SK-N-SH treated with all-trans-retinoic acid at 6 μM for 48 hours (cell line): ENCODE data around the gene ANK2.

ENCODE experiments used
- ATAC-seq: fragments of 200-7000 bp; cut with Tn5 transposase; 3 replicates; pipeline ENCODE4 v1.9.1; 2020; ENCODE audit warnings: mild to moderate bottlenecking, moderate library complexity
- ARNTL ChIP-seq: fragments of 450-650 bp; formaldehyde crosslinking; IDR thresholded peaks from 2 replicates; pipeline ENCODE4 v1.5.0; 2020; ENCODE audit warnings: low read depth, mild to moderate bottlenecking, moderate library complexity, borderline replicate concordance
- BACH2 ChIP-seq: fragments of 250-450 bp; sonication (Bioruptor Pico); IDR thresholded peaks from 2 replicates; pipeline ENCODE4 v1.9.0; 2021; ENCODE audit warnings: mild to moderate bottlenecking, borderline replicate concordance
- CREB5 ChIP-seq: fragments of 250-450 bp; sonication (Bioruptor Pico); IDR thresholded peaks from 2 replicates; pipeline ENCODE4 v1.5.1; 2020; ENCODE audit warnings: low read depth, mild to moderate bottlenecking, moderate library complexity
- CSDC2 ChIP-seq: fragments of 250-450 bp; sonication (Bioruptor Pico); IDR thresholded peaks from 2 replicates; pipeline ENCODE4 v1.5.0; 2020; ENCODE audit warnings: mild to moderate bottlenecking, moderate library complexity
- CSRNP3 ChIP-seq: fragments of 250-450 bp; sonication (Bioruptor Pico); IDR thresholded peaks from 2 replicates; pipeline ENCODE4 v1.5.1; 2021; ENCODE audit warnings: mild to moderate bottlenecking, moderate library complexity
- ESRRG ChIP-seq: fragments of 250-450 bp; sonication (Bioruptor Pico); IDR thresholded peaks from 2 replicates; pipeline ENCODE4 v1.6.1; 2021; ENCODE audit warnings: mild to moderate bottlenecking
- GLIS3 ChIP-seq: fragments of 250-450 bp; sonication (Bioruptor Pico); IDR thresholded peaks from 2 replicates; pipeline ENCODE4 v1.5.0; 2020; ENCODE audit warnings: mild to moderate bottlenecking, moderate library complexity
- ISL1 ChIP-seq: fragments of 250-450 bp; sonication (Bioruptor Pico); IDR thresholded peaks from 2 replicates; pipeline ENCODE4 v2.1.2; 2022; ENCODE audit warnings: mild to moderate bottlenecking, moderate library complexity
- OSR1 ChIP-seq: fragments of 250-450 bp; sonication (Bioruptor Pico); IDR thresholded peaks from 2 replicates; pipeline ENCODE4 v1.8.0; 2022; ENCODE audit warnings: moderate library complexity, mild to moderate bottlenecking, inconsistent platforms
- POU6F1 ChIP-seq: fragments of 250-450 bp; sonication (Bioruptor Pico); IDR thresholded peaks from 2 replicates; pipeline ENCODE4 v1.8.0; 2021; ENCODE audit warnings: low read depth, mild to moderate bottlenecking, moderate library complexity, borderline replicate concordance
- PPARA ChIP-seq: fragments of 250-450 bp; sonication (Bioruptor Pico); IDR thresholded peaks from 2 replicates; pipeline ENCODE4 v1.5.0; 2020; ENCODE audit warnings: mild to moderate bottlenecking, borderline replicate concordance
- RARB ChIP-seq: fragments of 250-450 bp; sonication (Bioruptor Pico); IDR thresholded peaks from 2 replicates; pipeline ENCODE4 v1.8.0; 2021; ENCODE audit warnings: mild to moderate bottlenecking, moderate library complexity
- SNAI2 ChIP-seq: fragments of 250-450 bp; sonication (Bioruptor Pico); IDR thresholded peaks from 2 replicates; pipeline ENCODE4 v1.5.0; 2020; ENCODE audit warnings: mild to moderate bottlenecking, moderate library complexity
- TCF4 ChIP-seq: fragments of 250-450 bp; sonication (Bioruptor Pico); IDR thresholded peaks from 2 replicates; pipeline ENCODE4 v1.8.0; 2021; ENCODE audit warnings: mild to moderate bottlenecking, moderate library complexity, borderline replicate concordance
- TOX ChIP-seq: fragments of 250-450 bp; sonication (Bioruptor Pico); IDR thresholded peaks from 2 replicates; pipeline ENCODE4 v1.8.0; 2021; ENCODE audit warnings: mild to moderate bottlenecking, moderate library complexity, borderline replicate concordance
- TSHZ2 ChIP-seq: fragments of 250-450 bp; sonication (Bioruptor Pico); IDR thresholded peaks from 2 replicates; pipeline ENCODE4 v1.5.0; 2020; ENCODE audit warnings: mild to moderate bottlenecking, moderate library complexity
- ZC3H10 ChIP-seq: fragments of 250-450 bp; sonication (Bioruptor Pico); IDR thresholded peaks from 2 replicates; pipeline ENCODE4 v1.5.1; 2021; ENCODE audit warnings: mild to moderate bottlenecking, moderate library complexity
- ZFP3 ChIP-seq: fragments of 250-450 bp; sonication (Bioruptor Pico); IDR thresholded peaks from 2 replicates; pipeline ENCODE4 v1.5.0; 2020; ENCODE audit warnings: mild to moderate bottlenecking, moderate library complexity
- ZFP30 ChIP-seq: fragments of 450-650 bp; formaldehyde crosslinking; IDR thresholded peaks from 2 replicates; pipeline ENCODE4 v1.5.0; 2022; ENCODE audit warnings: mild to moderate bottlenecking, moderate library complexity
- ZNF565 ChIP-seq: fragments of 450-650 bp; formaldehyde crosslinking; conservative IDR thresholded peaks from 2 replicates; pipeline ENCODE4 v1.5.0; 2020; ENCODE audit warnings: low read depth, mild to moderate bottlenecking, moderate library complexity
- ZNF70 ChIP-seq: fragments of 450-650 bp; formaldehyde crosslinking; IDR thresholded peaks from 2 replicates; pipeline ENCODE4 v1.5.0; 2020; ENCODE audit warnings: mild to moderate bottlenecking, moderate library complexity
- ZNF8 ChIP-seq: fragments of 450-650 bp; formaldehyde crosslinking; IDR thresholded peaks from 2 replicates; pipeline ENCODE4 v1.5.0; 2020; ENCODE audit warnings: mild to moderate bottlenecking, moderate library complexity

Gene ANK2

GRCh38 chr4:113410686-113411085, 361.2 kb downstream of the ANK2 start:
- TF ChIP-seq OSR1: no peak
- TF ChIP-seq ZNF8 (CRISPR knock-in tag): no peak
- no peak for TF ChIP-seq ESRRG
- TF ChIP-seq ZFP3: no peak
- TF ChIP-seq ZNF565 (CRISPR knock-in tag): no peak
- TF ChIP-seq TOX: no peak
- no peak for TF ChIP-seq CSRNP3
- no peak for ATAC-seq

GRCh38 chr4:113411496-113411938, 362.1 kb downstream of the ANK2 start:
- ATAC-seq: no peak
- TF ChIP-seq ZFP3: no peak
- TF ChIP-seq ISL1 (CRISPR knock-in tag): peak; percentile 28

GRCh38 chr4:113419631-113420030, 370.2 kb downstream of the ANK2 start:
- ATAC-seq: no peak
- no peak for TF ChIP-seq ISL1 (CRISPR knock-in tag)
- no peak for TF ChIP-seq PPARA (CRISPR knock-in tag)
- no peak for TF ChIP-seq CSDC2 (CRISPR knock-in tag)
- no peak for TF ChIP-seq ZC3H10 (CRISPR knock-in tag)
- TF ChIP-seq POU6F1: no peak
- TF ChIP-seq ESRRG: no peak
- no peak for TF ChIP-seq ZNF70 (CRISPR knock-in tag)
- no peak for TF ChIP-seq OSR1
- no peak for TF ChIP-seq CREB5
- TF ChIP-seq TOX: no peak
- TF ChIP-seq ZFP3: no peak
- TF ChIP-seq TSHZ2: no peak
- TF ChIP-seq TCF4 (CRISPR knock-in tag): no peak
- TF ChIP-seq CSRNP3: no peak
- no peak for TF ChIP-seq ZNF565 (CRISPR knock-in tag)
- TF ChIP-seq GLIS3 (CRISPR knock-in tag): no peak
- no peak for TF ChIP-seq SNAI2 (CRISPR knock-in tag)

- TF ChIP-seq GLIS3 (CRISPR knock-in tag): no peak
- TF ChIP-seq OSR1: no peak
- no peak for TF ChIP-seq ISL1 (CRISPR knock-in tag)
- TF ChIP-seq BACH2: no peak
- no peak for TF ChIP-seq TOX
- TF ChIP-seq ZFP30 (CRISPR knock-in tag): no peak
- no peak for TF ChIP-seq ZNF8 (CRISPR knock-in tag)
- no peak for TF ChIP-seq CSDC2 (CRISPR knock-in tag)
- no peak for TF ChIP-seq PPARA (CRISPR knock-in tag)
- no peak for TF ChIP-seq ARNTL (CRISPR knock-in tag)
- no peak for TF ChIP-seq TSHZ2
- no peak for TF ChIP-seq CREB5
- TF ChIP-seq ESRRG: no peak
- no peak for TF ChIP-seq ZFP3
- no peak for TF ChIP-seq ZC3H10 (CRISPR knock-in tag)
- TF ChIP-seq RARB (CRISPR knock-in tag): no peak
- no peak for TF ChIP-seq ZNF565 (CRISPR knock-in tag)
- no peak for ATAC-seq
These were observed 371.5 kb downstream of the ANK2 start for GRCh38 chr4:113420938-113421337.
